ENCODE data around the gene MED4. TPM values are rescaled to one million over a fixed set of nuclear protein-coding genes. Genes with fewer than 3 reads are reported as not detected.

MED4 gene, protein sequence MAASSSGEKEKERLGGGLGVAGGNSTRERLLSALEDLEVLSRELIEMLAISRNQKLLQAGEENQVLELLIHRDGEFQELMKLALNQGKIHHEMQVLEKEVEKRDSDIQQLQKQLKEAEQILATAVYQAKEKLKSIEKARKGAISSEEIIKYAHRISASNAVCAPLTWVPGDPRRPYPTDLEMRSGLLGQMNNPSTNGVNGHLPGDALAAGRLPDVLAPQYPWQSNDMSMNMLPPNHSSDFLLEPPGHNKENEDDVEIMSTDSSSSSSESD
- 10 to 100 TPM; 11.0 to 19.0 TPM for total RNA-seq

DNA sequence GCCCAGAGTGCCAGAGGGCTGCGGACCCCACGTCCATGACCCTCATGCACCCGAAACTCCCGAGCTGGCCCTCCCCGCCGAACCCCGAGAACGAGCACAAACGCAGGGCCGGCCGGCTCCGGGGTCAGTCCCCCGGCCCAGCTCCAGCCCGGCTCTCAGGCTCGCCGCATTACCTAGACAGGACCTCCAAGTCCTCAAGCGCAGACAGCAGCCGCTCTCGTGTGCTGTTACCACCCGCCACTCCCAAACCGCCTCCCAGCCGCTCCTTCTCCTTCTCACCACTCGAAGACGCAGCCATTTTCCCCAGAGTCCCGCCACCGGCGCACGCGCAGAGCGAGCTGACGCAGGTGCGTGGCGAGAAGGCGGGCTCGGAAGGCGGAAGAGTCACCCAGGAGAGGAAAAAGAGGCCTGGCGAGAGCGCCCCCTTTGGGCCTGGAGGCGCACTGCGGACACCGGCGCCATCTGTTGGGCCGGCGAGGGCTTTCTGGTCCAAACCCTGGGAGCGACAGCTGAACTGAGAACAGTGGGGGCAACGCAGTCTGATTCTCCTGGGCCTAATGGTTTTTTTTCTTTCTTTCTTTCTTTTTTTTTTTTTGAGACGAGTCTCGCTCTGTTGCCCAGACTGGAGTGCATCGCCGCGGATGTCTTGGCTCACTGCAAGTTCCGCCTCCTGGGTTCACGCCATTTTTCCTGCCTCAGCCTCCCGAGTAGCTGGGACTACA lies at the start of gene MED4:
MED4 (minus strand) TSS at position 324 of the 722 bp plus-strand sequence; CDS start at position 298, 26 bp downstream.

DNA sequence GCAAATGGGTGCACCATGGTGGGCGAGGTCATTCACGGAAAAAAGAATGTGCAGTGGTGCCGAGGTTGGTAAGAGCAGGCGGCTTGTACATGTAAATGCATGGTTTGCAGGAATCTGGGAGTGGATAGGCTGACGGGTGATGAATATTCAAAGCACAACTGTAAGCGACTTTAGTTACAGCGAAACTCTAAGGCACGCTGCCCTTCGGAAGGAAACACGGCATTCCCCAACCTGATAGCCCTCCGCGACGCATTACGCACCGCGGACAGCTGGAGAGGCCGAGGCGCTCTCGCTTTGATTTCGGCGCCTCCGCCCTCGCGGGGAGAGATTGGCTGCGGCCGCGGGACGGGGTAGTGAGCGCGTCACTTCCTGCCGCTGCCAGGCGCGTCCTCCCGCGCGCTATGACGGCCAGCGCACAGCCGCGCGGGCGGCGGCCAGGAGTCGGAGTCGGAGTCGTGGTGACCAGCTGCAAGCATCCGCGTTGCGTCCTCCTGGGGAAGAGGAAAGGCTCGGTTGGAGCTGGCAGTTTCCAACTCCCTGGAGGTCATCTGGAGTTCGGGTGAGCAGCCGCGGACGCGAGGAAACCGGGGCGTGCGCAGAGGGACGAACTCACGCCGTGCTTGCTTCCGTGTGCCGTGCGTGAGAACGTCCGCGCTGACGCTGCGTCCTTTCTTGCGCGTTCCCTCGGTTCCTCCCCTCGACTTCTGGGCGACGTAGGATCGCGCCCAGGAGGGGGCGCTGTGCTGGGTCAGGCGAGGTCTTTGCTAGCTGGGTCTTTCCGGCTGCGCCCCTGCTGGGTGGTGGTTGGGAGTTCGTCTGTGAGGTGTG lies 57.3 kb downstream of the MED4 start, which contains the start of gene NUDT15:
NUDT15 (plus strand) TSS at position 381 of the 828 bp plus-strand sequence; CDS start at position 402, 21 bp downstream.

Small RNA genes lying within 50 kb of the gene (small RNA-seq; reads per million reads assigned to genes)
- gene POLR2KP2: 0 reads per million in 2 donors

Other genes starting within 250 kb of the MED4 start
- gene SUCLA2, start 93.8 kb downstream of the MED4 start, total RNA-seq: 10 to 100 TPM; 33.4 to 50.6 TPM
- gene NUDT15, start 57.4 kb downstream of the MED4 start, total RNA-seq: 10 to 100 TPM; 11.0 to 27.3 TPM
- 100 to 1,000 TPM in 1 of 2 donors, 10 to 100 TPM in 1; 72.9 to 185 TPM for gene ITM2B, start 138.1 kb upstream of the MED4 start, total RNA-seq
- 10 to 100 TPM; 52.6 to 57.8 TPM for gene RB1, start 208.6 kb upstream of the MED4 start, total RNA-seq